Esophagus muscularis mucosa (tissue), 4 donors: ENCODE measurements around the gene MSANTD2. TPM values are rescaled to one million over a fixed set of nuclear protein-coding genes. Genes with fewer than 3 reads are reported as not detected.
A peak's percentile ranks its signal among the peaks of the same experiment; 100 is the strongest.

Source experiments
- DNase-seq: peaks from one replicate; pipeline ENCODE4 v3.0.0-alpha.2; 2017; ENCODE audit errors: extremely low spot score
- H3K27ac ChIP-seq, 4 donors: fragments of 200-600 bp; sonication (generic); replicated peaks in 1 of 4; 1 replicate in 3 of 4; 2 replicates in 1 of 4; pipeline ENCODE4 v1.5.1; 2016 to 2019; ENCODE audit warnings: mild to moderate bottlenecking in 1 of 4
- H3K27me3 ChIP-seq, 4 donors: fragments of 200-600 bp; sonication (generic); one replicate each; pipeline versions ENCODE4 v1.5.1 to v1.6.0; 2016 to 2019
- H3K36me3 ChIP-seq, 4 donors: fragments of 200-600 bp; sonication (generic); one replicate each; pipeline ENCODE4 v1.5.1; 2016 to 2019
- H3K4me1 ChIP-seq, 4 donors: fragments of 200-600 bp; sonication (generic); one replicate each; pipeline ENCODE4 v1.5.1; 2016 to 2019
- H3K4me3 ChIP-seq, 4 donors: fragments of 200-600 bp; sonication (generic); 1 replicate in 2 of 4; 2 replicates in 2 of 4; pipeline ENCODE4 v1.5.1; 2016 to 2019; ENCODE audit warnings: mild to moderate bottlenecking in 4 of 4, moderate library complexity in 1 of 4
- H3K9me3 ChIP-seq, 4 donors: fragments of 200-600 bp; sonication (generic); 1 replicate in 3 of 4; 2 replicates in 1 of 4; pipeline ENCODE4 v1.5.1; 2016 to 2019
- EP300 ChIP-seq: sonication (generic); formaldehyde crosslinking; IDR thresholded peaks from one replicate; pipeline ENCODE4 v1.6.1; 2017; ENCODE audit warnings: antibody characterized with exemption
- POLR2A ChIP-seq: fragments of 450-650 bp; IDR thresholded peaks from one replicate; pipeline ENCODE4 v1.6.1; 2017; ENCODE audit warnings: antibody characterized with exemption, moderate library complexity, mild to moderate bottlenecking, low read depth
- POLR2AphosphoS5 ChIP-seq, 2 donors: sonication (generic); formaldehyde crosslinking; IDR thresholded peaks; one replicate each; pipeline ENCODE4 v1.6.1; 2017; ENCODE audit warnings: antibody characterized with exemption in 2 of 2
- WGBS: methylation state at CpG from one replicate; pipeline ENCODE4 v1.1.5; 2018; 5-methylcytosine and 5-hydroxymethylcytosine counted together
- intact Hi-C: fragments of 100-400 bp; cut with DNase I; formaldehyde crosslinking; loops from one replicate; pipeline ENCODE4 v1.15.1; 2023
- total RNA-seq, 4 donors: library from RNA; depleted of rRNA; stranded (reverse); fragments of >200 nt; gene quantifications; one replicate each; pipeline versions ENCODE4 v1.1.0 to v1.2.1, GENCODE V29; 2016
- TF ChIP-seq, protein P1 (sequence below), 3 experiments: fragments of 200-600 bp in 2 of 3; fragments of 450-650 bp in 1 of 3; sonication (generic) in 2 of 3; IDR thresholded peaks; one replicate each; pipeline ENCODE4 v1.5.1; 2017 to 2019; ENCODE audit warnings: antibody characterized with exemption in 3 of 3, mild to moderate bottlenecking in 2 of 3, moderate library complexity in 1 of 3

The MSANTD2 gene
- total RNA-seq, 4 donors from 2014 or later, result 9.6 to 14.0 (median 12.1) TPM

DNA sequence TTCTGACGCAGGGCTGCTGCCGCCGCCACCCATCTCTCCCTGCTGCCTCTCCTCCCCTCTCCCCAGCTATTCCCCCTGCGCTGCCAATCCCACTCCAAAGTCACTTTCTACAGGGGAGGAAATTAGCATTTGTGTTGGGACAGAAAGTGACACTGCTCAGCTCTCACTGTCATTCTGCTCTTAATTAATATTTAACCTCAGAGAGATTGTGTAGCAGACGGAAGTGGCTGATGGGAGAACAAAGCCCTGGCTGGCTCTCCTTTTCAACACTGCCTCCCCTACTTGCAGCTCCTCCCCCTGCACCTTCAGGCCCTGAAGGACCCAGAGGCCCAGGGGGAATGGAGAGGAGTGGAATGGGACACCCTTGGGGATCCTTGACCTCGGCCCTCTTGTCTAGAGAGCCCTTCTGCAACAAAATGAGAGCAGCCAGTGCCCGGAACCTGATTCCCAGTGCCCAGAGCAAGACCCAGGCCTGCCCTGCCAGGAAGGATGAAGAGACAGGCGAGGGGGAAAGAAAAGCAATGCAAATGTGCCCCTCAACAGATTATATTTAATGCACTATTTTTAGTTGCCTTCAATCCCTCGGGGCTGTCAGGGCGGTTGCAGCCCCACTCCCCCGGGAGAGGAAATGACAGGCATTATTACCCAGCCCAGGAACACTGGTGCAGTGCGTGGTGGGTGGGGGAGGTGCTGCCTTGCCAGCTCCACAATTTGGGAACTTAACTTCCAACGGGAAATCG, 75.1 kb downstream of the MSANTD2 start:
- intact Hi-C loops, result no loop called here
- Histone ChIP-seq H3K27me3 (peaks cover 0 to 68% (median 0%) of the 10 kb centered on the region in 4 donors), H3K9me3 (no peaks in the 10 kb centered on the region), H3K4me1 (peaks cover 0 to 17% (median 10%) of the 10 kb centered on the region in 4 donors), H3K4me3 (no peak overlapping the region), H3K27ac (no peak overlapping the region), H3K36me3 (no peaks in the 10 kb centered on the region)
- DNase-seq, result no peak
- TF ChIP-seq POLR2AphosphoS5 (IDR thresholded peaks at IDR 0.05), result no peak
- no peak for TF ChIP-seq EP300
- TF ChIP-seq, protein P1, sequence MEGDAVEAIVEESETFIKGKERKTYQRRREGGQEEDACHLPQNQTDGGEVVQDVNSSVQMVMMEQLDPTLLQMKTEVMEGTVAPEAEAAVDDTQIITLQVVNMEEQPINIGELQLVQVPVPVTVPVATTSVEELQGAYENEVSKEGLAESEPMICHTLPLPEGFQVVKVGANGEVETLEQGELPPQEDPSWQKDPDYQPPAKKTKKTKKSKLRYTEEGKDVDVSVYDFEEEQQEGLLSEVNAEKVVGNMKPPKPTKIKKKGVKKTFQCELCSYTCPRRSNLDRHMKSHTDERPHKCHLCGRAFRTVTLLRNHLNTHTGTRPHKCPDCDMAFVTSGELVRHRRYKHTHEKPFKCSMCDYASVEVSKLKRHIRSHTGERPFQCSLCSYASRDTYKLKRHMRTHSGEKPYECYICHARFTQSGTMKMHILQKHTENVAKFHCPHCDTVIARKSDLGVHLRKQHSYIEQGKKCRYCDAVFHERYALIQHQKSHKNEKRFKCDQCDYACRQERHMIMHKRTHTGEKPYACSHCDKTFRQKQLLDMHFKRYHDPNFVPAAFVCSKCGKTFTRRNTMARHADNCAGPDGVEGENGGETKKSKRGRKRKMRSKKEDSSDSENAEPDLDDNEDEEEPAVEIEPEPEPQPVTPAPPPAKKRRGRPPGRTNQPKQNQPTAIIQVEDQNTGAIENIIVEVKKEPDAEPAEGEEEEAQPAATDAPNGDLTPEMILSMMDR (IDR thresholded peaks at IDR 0.05), result no peak
- no peak for TF ChIP-seq POLR2A
- WGBS, result 31% methylated on average over 14 of the region's 14 CpGs

DNA sequence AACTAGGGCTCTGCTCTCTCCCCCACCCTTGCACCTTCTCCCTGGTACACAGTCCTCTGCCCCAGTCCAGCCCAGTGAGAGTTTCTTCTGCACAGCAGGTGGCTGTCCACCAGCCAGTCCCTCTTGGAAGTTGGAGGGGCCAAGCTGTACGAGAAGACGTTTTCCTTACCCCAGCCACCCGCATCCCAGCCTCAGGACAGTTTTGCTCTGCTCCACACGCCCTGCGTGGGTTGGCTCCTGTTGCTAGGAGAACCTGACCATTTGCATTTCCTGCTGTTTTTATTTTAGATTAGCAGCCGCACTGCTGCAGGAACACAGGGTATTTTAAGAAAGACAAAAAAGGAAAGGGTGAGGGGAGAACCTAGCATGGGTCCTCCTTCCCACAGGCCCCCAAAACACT, 78.0 kb downstream of the MSANTD2 start:
- peaks cover 0 to 93% (median 8%) of the 10 kb centered on the region in 4 donors for H3K27me3 ChIP-seq
- no peak overlapping the region for H3K27ac ChIP-seq
- no peaks in the 10 kb centered on the region for H3K9me3 ChIP-seq
- intact Hi-C loops, result no loop called here
- DNase-seq, result no peak
- H3K36me3 ChIP-seq, result no peaks in the 10 kb centered on the region
- 41% methylated on average over 6 of the region's 6 CpGs for WGBS
- H3K4me3 ChIP-seq, result no peak overlapping the region
- no peak for TF ChIP-seq POLR2A
- TF ChIP-seq, protein P1 (IDR thresholded peaks at IDR 0.05), result no peak
- no peak for TF ChIP-seq POLR2AphosphoS5 (IDR thresholded peaks at IDR 0.05)
- no peak for TF ChIP-seq EP300
- peaks cover 12 to 26% (median 23%) of the 10 kb centered on the region in 4 donors for H3K4me1 ChIP-seq

DNA sequence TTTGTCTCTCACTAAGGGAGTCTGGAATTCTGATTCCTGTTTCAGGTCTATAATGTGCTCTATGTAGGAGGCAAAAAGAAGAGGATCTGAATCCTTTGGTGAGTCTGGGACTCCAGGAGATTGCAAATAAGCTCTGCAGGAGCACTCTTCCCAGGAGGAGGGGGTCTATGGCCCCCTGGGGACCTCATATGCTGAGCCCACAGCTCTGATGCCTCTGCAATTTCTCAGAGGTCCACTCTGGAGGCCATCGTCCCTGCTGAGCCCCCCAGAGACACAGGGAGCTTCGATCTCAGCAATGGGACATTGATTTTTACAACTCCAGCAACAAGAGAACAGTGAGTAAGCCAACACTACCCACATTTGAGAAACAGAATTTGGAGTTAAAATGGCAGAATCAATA, 80.7 kb downstream of the MSANTD2 start:
- no peaks in the 10 kb centered on the region for H3K9me3 ChIP-seq
- H3K4me3 ChIP-seq, result no peak overlapping the region
- peaks cover 6 to 16% (median 13%) of the 10 kb centered on the region in 4 donors for H3K4me1 ChIP-seq
- H3K36me3 ChIP-seq, result no peaks in the 10 kb centered on the region
- peaks cover 0 to 90% (median 9%) of the 10 kb centered on the region in 4 donors for H3K27me3 ChIP-seq
- no peak for TF ChIP-seq POLR2A
- no peak for TF ChIP-seq EP300
- TF ChIP-seq, protein P1 (IDR thresholded peaks at IDR 0.05), result no peak
- TF ChIP-seq POLR2AphosphoS5 (IDR thresholded peaks at IDR 0.05), result no peak
- intact Hi-C loops, result no loop called here
- DNase-seq, result no peak
- H3K27ac ChIP-seq, result no peak overlapping the region
- WGBS, result no CpG with 5 or more reads among the region's 2 CpGs

DNA sequence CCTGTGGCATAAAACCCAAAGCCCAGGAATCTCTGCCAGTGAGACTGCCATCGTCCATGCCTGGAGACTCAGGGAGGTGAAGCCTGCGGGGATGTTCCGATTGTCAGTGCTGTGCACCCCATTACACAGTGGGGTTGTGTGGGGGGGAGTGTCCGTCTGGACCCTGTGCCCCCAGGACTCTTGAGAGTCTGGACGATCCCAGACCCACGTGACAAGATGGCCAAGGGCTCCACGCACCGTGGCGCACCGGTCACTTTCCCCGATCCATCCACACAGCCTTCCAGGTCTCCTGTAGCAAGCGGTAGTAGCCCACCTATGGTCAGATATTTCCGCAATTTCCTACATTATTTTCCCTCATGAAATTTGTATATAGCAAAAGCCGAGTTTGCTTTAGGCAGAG, 81.4 kb downstream of the MSANTD2 start:
- intact Hi-C loops, result no loop called here
- Histone ChIP-seq H3K9me3 (no peaks in the 10 kb centered on the region), H3K4me3 (peak overlapping the region in 2 of 4 donors; percentile 45 to 47), H3K27ac (no peak overlapping the region), H3K4me1 (peaks cover 5 to 16% (median 13%) of the 10 kb centered on the region in 4 donors), H3K36me3 (no peaks in the 10 kb centered on the region), H3K27me3 (peaks cover 0 to 91% (median 10%) of the 10 kb centered on the region in 4 donors)
- WGBS, result 50% methylated on average over 12 of the region's 14 CpGs
- no peak for DNase-seq
- TF ChIP-seq, protein P1 (IDR thresholded peaks at IDR 0.05), result no peak
- no peak for TF ChIP-seq POLR2A
- no peak for TF ChIP-seq EP300
- TF ChIP-seq POLR2AphosphoS5 (IDR thresholded peaks at IDR 0.05), result no peak
